Endometrial microvascular endothelial cells (primary cell): ENCODE results near the gene FAM180A. TPM values are rescaled to one million over a fixed set of nuclear protein-coding genes. Genes with fewer than 3 reads are reported as not detected.

ENCODE experiments used
- in situ Hi-C: cut with HindIII; loops from 2 replicates; pipeline ENCODE4 v1.10.0; 2017; ENCODE audit warnings: low sequenced_read_pairs, low pct_unique_long_range_greater_than_20kb; ENCODE audit errors: inconsistent ontology term
- total RNA-seq: library from RNA; depleted of rRNA; stranded (reverse); fragments of >200 nt; gene quantifications from one replicate; pipeline ENCODE4 v1.2.3, GENCODE V29; 2015; ENCODE audit errors: inconsistent ontology term

The FAM180A gene
- total RNA-seq, 1 donor from 2014 or later: not detected

DNA sequence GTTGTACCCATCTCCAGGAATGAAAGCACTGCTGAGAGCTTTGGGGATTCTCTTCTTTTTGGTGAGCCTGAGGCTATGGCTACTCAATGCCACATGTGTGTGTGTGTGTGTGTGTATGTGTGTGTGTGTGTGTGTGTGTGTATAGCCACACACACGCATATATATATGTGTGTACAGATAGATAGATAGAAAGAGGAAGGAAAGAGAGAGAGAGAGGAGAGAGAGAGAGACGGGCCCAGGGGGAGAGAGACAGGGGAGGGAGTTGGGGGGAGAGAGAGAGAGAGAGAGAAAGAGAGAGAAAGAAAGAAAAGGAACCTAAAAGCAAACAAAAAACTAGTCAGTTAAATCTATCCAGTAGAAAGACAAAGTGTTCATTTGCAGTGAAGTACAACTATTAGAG lies 28.9 kb downstream of the FAM180A start:
- in situ Hi-C loops: no loop called here

DNA sequence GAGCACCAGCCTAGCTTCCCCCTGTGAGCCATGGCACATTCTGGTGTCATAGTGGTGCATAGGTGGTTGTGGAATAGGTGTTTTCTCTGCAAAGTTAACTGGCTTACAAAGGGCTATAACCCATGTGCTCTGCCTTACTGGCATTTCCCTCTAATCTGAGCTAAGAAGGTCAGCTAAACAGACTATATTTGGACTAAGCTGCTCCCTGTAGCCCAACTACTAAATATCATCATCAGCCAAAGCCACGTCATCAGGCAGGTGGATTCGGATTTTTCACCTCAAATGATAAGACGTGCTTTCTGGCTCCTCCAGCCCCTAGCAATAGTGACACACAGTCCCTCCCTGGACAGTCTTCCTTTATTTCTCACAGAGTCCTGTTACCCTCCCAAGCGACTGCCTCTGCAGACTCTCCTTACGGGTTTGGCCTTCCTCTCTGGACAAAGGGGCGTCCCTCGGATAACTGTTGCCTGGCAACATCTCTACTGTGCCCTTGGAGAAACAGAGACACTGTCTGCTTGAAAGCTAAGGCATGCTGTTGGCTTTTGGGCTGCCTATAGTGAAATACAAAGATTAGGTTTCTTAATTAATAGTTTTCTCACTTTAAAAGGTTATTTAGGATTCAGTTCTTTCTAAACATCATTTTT lies 29.7 kb downstream of the FAM180A start:
- in situ Hi-C loops: no loop called here

DNA sequence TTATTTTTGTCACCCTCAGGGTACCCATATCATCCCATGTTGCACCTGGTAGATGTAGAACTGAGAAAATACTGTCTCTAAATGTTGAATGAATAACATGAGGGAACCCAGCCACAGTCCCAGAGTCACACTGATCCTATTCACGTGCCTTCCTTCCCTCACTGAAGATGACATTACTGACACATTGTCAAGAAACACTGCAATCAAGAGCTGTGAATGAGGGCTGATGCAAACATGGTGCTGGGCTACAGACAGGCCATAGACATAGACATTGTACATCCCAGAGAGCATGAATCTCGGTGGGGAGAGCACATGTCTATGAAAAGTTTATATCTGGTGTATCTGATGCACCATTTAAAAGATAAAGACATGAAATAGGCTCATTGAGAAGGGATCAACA lies 30.4 kb downstream of the FAM180A start:
- in situ Hi-C loops: no loop called here

DNA sequence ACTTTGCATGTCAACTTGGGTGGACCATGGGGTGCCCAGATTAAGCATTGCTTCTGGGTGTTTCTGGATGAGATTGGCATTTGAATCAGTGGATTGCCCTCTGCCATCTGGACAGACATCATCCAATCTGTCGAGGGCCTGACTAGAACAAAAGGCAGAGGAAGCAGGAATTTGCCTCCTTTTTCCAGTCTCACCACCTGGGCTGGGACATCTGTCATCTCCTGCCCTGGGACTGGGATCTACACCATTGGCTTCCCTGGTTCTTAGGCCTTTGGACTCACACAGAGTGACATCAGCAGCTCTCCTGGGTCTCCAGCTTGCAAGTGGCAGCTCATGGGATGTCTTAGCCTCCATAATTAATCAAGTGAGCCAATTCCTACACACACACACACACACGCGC lies 30.9 kb downstream of the FAM180A start:
- in situ Hi-C loops: no loop called here

DNA sequence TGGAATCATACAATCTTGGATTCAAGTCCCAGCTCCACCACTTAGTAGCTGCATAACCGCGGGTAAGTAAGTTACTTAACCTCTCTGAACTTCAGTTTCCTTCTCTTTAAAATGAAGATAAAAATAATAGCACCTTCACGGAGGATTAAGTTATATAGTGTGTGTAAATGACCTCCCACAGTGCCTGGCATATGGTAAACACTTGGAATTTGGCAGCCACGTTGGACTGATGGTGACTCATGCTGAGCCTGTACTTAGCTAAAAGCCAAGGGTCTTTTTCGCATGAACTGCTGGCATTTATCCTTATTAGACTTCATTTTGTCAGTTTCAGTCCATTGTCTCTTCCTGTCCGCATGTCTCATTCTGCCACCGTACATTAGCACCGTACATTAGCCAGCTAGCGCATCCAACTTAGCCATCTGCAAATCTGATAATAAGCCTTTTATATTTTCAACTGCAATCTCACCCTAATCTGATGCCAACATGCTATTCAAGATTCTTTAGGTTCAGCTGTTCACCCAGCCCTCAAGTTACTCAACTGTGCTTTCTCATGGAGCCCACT lies 31.9 kb downstream of the FAM180A start:
- in situ Hi-C loops: no loop called here

DNA sequence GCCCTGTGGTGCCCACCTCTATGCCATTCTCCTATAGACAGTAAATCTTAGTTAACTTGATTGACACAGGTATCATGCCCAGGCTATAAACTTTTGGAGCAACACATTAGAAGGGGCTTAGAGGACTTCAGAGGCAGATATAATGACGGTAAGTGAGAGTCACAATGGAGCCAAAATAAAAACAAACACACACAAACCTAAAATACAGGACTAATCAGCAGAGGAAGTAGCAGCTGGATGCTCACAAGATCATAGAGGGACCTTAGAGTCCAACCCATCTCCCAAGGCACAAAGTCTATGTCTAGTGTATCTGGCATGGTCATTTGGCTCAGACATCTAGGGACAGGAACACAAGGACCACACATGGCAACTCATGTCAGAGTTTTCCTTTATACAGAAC lies 32.9 kb downstream of the FAM180A start:
- in situ Hi-C loops: no loop called here

DNA sequence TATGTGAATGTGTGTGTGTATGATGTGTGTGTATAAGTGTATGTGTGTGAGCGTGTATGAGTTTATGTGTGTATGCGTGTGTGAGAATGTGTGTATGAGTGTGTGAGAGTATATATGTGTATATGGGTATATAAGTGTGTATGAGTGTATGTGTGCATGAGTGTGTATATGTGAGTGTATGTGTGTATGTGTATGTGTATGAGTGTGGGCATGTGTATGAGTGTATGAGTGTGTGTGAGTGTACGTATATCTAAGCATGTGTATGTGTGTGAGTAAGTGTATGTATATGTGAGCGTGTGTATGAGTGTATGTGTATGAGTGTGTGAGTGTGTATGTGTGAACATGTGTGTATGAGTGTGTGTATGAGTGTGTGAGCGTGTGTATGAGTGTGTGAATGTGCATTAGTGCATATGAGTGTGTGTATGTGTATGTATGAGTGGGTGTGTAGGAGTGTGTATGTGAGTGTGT lies 33.5 kb downstream of the FAM180A start:
- in situ Hi-C loops: no loop called here

DNA sequence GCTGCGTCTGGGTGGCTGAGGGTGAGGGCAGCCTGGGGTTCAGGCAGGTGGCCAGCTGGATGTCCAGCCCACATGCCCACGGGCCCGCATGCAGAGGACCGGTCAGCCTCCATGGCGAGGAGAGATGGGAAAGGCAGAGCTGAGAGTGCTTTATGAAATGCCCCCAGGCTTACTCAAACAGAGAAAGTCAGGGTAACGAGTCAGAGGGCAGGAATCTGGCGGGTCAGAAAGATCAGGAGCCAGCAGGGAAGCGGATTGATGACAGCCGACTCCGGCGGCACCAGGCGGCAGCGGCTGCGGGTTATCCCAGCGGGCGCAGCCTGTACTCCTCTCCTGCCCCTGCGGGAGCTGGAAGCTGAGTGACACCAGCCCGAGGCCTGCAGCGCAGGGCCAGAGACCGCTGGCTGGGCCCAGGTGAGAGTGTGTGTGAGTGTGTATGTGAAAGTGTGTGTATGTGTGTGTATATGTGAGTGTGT lies 34.0 kb downstream of the FAM180A start:
- in situ Hi-C loops: no loop called here

DNA sequence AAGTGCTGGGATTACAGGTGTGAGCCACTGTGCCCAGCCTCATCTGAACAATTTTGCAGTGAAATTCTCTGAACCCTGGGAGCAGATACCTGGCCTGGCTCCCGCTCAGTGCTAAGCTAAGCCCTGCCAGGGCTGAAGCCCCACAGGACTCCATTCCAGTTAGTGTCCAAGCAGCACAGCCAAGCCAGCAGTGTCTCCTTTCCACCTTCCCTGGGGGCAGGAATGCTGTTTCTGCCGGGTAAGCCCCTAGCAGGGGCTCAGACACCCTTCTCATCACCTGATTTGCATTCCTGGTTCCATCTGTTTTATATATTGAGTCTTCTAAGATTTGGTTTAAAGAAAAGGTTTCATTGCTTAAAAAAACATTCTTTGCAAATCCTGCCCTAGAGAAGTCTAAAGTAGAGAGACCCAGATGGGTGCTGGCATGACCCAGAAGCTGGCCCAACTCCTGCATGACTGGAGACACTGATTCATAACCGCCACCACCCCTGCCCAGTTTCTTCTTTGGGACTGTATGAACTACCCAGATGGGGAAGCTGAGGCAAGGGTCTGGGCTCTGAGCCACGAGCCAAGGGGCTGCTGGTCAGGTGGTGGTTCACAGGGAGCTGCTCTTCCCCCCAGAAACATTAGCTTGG lies 34.7 kb downstream of the FAM180A start:
- in situ Hi-C loops: no loop called here

DNA sequence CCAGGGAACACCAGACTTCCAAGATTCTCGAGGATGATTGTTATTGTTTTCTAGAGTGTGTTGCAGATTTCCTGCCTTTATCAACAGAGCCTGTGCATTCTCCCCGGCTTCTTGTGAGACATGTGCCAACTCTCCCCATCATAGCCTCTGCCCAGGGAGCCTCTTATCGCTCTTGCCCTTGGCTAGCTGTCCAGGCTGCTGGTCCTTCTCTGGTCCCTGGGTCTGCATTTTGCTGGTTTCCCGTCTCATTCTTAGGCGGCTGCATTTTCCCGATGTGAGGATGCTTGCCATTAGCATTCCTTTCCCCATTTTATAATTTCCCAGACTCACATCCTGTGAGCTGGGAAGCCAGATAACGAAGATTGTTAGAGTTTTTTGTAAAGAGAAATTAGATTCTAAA lies 35.8 kb downstream of the FAM180A start:
- in situ Hi-C loops: no loop called here

DNA sequence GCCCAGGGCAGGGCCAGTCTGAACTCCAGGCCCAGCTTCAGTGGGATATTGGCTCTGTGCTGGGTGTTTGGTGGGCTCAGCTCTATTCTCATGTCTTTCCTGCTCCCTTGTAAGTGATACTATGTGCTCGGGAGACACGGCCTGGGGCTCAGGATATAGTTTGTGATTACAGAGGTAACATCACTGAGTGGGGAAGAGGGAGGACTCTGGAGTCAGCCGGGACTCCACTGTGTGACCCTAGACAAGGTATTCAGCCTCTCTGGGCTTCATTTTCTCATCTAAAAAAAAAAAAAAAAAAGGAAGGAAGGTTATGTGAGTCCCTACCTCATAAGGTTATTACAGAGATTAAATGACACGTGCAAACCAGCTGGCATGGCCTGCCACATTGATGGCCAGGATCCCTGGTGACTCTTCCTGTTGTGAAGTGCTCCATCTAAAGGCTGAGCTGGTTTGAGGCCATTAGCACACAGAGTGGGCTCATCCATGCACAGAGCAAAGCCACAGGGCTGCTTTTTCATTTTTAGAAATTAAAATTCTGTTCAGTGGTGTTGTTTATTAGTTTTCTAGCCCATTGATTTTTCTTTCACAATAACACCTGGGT lies 36.3 kb downstream of the FAM180A start:
- in situ Hi-C loops: no loop called here

DNA sequence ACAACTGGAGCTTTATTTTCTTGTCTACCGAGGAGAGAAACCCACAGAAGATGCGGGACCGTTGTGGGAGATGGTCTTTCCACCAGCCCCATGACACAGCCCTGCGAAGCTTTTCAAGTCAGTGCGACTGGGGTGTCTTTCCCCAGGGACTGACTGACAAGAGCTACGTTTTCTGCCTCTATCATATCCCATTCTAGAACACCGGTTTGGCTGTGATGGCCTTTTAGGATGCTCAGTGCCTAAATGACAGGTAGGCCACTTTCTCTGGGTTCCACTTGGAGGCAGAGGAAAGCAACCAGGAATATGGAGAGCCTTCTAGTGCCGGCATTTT lies 37.5 kb downstream of the FAM180A start:
- in situ Hi-C loops: no loop called here

DNA sequence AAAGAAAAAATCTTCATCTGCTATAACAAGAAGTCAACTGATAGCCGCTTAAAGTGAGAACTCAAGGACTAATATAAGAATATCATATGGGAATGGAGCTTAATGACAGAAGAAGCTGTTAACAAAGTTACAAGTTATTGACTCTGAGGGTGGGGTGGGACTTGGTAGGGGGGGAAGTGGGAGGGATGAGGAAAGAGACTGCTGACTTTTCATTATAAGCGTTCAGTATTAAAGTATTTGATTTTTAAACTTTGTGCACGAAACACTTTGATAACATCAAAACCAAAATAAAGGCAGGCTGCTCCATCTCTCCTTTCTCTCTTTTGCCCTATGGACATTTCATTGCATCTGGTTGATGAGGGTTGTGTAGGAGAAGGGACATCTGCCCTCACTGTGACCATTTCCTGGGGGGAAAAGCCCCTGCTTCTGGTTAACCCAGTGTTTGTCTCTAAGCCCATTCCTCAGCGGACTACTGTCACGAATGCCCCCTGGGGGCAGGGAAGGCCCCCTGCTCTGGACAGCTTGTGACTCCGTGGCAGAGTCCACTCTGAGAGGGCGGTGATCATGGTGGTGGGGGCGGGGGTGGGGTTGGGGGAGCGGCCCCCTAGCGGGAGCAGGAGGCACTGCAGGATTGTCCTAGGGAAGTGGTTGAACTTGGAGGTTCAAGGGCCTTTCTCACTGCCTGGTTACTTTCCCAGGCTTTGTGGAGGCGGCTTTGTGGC lies 38.0 kb downstream of the FAM180A start:
- in situ Hi-C loops: no loop called here

DNA sequence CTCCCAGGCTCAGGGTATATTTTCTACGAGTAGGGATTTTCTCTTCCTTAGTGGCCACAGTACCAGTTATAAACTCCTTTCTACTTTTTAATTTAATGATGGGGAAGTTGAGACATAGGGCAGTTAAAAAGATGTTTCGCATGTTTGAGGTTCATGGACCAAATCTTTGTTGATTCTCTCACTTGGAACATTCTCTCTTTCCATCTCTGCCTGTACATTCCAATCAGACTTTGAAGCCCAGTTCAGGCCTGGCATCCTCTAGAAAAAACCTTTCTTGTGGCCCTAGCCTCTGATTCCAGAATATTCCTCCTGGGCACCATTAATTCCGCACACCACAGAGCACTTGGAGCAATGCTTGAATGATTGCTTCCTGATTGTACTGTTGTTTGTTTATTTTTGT lies 39.1 kb downstream of the FAM180A start:
- in situ Hi-C loops: no loop called here

DNA sequence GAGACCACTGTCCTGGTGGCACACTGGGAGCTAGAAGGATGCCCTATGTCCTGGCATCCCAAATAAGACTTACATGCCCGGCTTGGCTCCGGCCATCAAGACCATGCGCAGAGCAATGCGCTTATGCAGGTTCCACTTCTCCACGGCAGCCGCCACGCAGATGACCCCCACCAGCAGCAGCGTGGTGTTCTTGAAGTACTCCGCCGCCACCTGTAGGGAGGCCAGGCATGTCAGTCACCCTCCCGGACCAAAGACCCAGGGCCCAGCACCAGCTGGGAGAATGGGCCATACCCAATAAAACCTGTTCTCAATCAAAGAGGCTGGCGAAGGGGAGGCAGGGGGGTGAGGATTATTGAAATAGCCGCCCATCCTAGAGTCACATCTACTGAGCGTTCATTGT lies 40.6 kb downstream of the FAM180A start:
- in situ Hi-C loops: no loop called here

DNA sequence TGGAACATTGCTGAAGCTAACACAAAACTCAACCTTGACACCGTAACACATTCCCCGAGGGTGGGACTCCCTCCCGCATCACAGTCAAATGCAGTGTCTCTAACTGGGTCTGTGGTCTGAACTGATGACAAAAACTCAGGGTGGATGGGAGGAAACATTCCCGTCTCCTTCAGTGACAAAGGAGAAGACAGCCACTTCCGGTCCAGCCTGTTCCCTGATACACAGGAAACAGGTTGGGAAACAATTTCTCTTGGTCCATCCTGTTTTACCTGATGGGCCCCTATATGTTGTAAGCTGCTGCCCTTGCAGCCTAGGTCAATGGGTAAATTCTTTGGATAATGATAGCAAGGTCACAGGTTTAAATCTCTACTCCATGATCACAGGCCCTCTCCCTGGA lies 41.0 kb downstream of the FAM180A start:
- in situ Hi-C loops: no loop called here

DNA sequence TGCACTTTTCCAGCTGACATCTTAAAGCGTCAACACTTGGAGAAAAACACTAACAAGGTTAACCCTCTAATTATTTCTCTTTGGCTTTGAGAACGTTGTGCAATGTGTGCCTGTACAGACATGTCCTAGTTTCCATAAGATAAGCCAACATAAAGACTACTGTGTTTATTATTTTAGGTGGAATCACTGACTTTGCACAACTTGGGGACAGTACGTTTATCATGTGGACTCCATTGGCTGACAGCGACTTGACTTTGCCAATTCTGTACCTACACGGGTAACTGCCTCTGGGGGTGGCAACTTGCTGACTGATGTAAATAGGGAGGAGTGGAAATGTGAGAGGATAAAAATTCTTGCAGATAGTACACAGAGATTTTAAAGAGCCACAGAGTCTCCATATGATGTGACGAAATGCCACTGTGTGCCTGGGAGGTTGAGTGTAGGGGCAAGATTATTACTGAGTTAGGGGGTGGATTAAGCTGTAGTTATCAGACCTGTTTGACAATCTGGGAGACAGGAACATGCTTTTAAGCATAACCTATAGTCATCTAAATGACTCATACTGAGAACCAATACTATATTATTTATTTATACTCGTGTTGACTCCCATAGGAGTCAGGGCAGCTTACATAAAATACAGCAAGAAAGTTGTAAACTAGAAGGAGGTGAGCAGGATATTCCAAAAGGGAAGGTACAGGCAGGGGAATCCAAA lies 41.6 kb downstream of the FAM180A start:
- in situ Hi-C loops: no loop called here

DNA sequence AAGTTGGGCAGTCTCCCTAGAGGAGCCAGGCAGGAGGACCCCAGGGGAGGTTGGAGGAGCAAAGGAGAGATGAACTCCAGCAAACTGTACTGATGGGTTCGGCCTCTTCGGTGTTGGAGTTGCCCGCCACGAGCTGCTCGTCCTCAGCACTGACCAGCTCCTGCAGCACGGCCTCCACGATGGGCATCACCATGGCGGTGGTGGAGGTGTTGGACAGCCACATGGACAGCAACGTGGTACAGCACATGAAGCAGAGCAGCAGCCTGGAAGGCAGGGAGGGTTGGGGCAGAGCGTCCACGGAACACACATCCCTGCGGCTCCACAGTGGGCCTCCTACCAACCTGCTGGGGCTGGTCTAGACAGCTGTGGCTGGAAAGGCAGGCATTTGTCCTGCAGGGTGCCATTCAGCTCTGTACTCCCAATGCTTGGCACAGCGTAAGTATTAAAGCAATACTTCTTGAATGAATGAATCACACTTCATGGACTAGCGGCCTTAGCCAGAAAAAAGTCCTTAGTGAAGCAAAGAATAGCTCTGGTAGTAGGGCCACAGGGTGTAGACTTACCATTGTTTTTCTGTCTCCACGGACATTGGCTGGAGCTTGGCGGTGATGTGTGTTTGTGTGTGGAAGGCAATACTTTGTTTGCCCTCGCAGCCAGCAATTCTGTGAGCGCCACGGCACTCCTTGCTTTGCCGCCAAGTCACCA lies 42.4 kb downstream of the FAM180A start:
- in situ Hi-C loops: no loop called here
